COLO668 (cell line): Measurements from ENCODE around the gene ADGRL4.
"Not testable (repeated sequence)": the region's sequence is repeated elsewhere in the genome, so short reads cannot be mapped to it uniquely, and the experiment has no call there.

Experiments
- DNase-seq: peaks from one replicate; lab custom pipeline; 2025; ENCODE audit not compliant: unreplicated experiment; lab: John Stamatoyannopoulos, UW

Gene ADGRL4

GRCh38 chr1:79006564-79006963, at the start of gene ADGRL4:
Gene ADGRL4, minus strand, starts transcription at chr1:79006730. Its CDS starts 76 bp downstream, at chr1:79006654.
- DNase-seq: no peak

GRCh38 chr1:79055856-79056255, 49.3 kb upstream of the ADGRL4 start:
- no peak for DNase-seq

GRCh38 chr1:79052829-79053449, 46.4 kb upstream of the ADGRL4 start:
- DNase-seq: no peak

DNA sequence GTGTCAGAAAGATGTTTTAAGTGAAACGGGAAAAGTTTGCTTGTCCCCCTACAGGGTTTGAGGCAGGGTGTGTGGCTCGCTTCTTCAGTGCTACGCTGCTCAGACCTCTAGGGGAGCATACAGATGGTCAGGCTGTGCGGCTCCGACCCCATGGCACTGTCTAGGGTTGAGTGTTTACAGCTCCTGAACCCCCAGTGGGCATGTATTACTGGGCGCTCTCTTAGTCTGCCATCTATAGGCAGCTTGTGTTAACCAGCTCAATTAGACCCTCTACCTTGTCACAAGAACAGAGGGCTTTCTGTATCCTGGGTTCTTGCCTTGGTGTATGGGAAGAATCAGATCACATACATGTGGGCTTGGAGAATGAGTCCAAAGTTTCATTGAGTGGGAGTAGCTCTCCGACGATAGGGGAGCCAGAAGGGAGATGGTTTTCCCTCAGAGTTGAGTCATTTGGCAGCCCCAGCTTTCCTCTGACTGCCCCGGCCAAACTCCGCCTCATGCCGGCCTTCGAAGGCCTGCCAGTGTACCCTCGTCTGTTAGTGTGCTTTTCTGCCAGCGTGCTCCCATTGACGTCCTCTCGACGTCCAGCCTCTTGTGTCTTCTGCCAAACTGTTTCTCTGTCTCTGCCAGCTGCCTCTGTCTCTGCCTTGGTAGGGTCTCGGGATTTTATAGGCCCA, 38.6 kb upstream of the ADGRL4 start:
- DNase-seq: no peak

DNA sequence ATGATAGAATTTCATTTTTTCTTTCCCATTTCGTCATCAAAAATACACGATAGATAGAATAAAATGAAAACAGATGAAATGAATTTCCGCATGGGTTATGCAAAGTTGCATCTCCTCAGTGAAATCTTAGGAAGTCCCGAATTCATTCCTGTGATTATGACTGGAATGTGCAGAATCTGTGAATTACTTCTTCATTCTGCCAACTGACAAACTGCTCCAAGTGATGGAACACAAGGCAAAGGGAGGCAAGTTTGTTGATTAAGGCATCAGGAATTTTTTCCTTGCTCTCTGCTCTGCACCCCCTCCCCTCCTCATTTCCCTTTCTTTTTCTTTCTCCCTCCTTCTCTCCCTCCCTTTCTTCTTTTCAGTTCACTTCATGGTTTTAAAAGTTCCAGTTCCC, 37.0 kb upstream of the ADGRL4 start:
- DNase-seq: no peak

DNA sequence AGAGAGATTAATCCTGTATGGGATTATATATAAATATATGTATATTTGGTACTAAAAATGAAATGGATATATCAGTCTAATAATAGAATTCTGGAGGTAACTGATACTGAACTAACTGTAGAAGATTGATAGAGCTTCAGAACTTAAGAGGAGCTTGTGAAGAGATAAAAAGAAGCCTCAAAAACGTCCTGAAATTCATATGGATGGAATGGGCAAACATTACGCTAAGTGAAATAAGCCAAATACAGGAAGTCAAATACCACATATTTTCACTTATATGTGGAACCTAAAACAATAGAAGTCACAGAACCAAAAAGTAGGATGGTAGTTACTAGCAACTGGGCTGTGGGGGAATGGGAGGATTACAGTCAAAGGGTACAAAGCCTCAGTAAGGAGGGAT, 36.0 kb upstream of the ADGRL4 start:
- DNase-seq: no peak

- DNase-seq: no peak
Measured at GRCh38 chr1:79042117-79042516, 35.6 kb upstream of the ADGRL4 start.

DNA sequence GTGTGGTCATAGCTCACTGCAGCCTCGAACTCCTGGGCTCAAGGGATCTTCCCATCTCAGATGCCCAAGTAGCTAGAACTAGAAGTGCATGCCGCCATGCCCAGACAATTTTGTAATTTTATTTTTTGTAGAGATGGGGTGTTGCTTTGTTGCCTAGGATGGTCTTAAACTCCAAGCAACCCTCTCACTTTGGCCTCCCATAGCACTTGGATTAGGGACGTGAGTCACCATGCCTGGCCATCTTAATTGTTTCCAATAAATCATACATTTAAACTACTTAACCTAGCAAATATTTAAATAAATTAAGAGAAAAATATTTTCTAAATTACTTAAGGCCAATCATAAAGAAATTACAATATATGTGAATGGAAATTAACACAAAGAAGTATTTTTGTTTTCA, 35.1 kb upstream of the ADGRL4 start:
- DNase-seq: no peak

GRCh38 chr1:79040424-79041082, 34.0 kb upstream of the ADGRL4 start:
- no peak for DNase-seq

GRCh38 chr1:79037085-79037484, 30.6 kb upstream of the ADGRL4 start:
- DNase-seq: no peak

DNA sequence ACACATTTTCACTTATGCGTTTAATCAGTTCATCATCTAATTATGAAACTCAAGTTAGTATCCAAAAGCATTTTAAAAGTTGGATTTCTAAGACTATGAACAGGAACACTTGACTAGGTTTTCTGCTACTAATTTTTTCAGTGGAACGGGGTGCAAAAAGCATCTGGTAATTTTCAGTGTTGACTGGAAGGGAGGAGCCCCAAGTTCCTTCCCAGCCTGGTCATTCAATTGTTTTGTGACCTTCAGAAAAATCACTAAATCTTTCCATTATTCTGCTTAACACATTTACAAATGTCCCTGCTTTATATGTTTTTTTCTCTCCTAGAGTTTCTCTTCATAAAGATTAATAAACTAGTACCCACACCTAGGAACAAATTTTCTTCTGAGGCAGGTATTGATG, 6.0 kb upstream of the ADGRL4 start:
- no peak for DNase-seq

DNA sequence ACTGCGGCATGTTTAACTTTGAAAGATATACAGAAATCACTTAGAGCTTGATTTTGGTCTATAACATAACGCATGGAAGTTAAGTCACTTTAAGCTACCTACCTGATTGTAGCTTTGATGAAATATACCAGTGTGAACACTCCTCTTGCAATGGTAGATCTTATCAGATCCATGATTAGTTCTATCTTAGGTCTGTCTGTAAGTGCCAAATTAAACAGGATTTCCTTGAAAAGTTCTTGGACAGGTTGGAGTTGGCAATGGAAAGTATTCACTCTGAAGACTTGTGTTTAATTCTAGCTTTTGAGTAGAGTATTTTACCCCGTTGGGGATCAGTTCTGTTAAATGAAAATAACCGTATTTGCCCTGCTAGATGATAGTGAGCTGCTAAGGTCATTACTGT, 4.1 kb upstream of the ADGRL4 start:
- no peak for DNase-seq

DNA sequence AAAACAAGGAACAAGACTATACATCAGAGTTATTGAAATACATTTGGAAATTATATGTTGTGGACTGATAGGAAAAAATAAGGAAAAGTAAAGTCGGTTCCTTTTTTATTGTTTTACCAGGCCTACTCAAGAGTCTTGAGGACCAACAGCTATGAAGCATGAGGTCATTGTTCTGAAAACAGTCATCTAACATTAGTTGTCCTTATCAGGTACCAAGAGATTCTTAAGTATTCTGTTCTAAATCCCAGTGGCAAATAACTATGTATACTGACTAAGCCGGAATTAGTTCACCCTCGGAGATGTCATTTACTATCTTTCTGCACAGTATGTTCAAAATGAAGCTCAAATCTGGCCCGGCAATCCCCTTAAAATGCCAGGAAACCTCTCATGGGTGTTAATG, 585 bp downstream of the ADGRL4 start:
- no peak for DNase-seq

- no peak for DNase-seq
Measured at GRCh38 chr1:79004916-79005315, 1.6 kb downstream of the ADGRL4 start.

- no peak for DNase-seq
Measured at GRCh38 chr1:78996791-78997190, 9.7 kb downstream of the ADGRL4 start.

DNA sequence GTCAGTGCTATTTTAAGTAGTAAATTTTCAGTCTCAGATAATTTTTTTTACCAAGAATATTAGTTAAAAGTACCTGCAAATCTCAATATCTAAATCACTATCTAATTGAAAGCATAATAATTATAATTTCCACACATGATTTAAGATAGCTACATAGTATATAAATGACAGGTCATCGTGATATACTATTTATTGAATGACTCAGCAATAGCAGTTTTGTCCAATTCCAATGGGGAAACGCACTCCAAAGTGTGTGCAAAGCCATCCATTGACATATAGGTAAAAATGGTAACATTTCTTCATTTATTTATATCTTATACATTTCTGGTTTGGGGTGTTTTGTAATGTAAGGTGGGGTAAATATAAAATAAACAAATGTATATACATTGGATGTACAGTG, 19.5 kb downstream of the ADGRL4 start:
- DNase-seq: no peak

- no peak for DNase-seq
Measured at GRCh38 chr1:78980511-78980910, 26.0 kb downstream of the ADGRL4 start.

- DNase-seq: no peak
Measured at GRCh38 chr1:78972723-78973122, 33.8 kb downstream of the ADGRL4 start.

- DNase-seq: not testable (repeated sequence)
Measured at GRCh38 chr1:78967091-78967490, 39.4 kb downstream of the ADGRL4 start.

- no peak for DNase-seq
Measured at GRCh38 chr1:78958711-78959110, 47.8 kb downstream of the ADGRL4 start.

- no peak for DNase-seq
Measured at GRCh38 chr1:78950826-78951225, 55.7 kb downstream of the ADGRL4 start.

DNA sequence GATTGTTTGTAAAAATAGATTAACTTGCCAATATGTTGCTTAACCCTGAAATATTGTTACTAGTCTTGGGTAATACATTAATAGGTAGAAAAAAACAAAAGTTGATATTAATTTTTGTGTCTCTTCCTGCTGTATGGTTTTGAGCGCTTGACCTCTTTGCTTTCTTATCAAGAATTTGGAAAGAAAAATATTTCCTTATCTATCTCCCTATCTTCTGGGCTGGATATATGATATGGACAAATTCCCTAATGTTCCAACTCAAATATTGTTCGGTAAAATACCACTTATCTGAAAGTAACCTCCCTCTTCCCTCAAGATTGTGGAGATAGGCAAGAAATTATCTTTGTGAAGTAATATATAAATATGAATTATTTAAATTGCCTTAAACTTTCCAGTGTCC, 57.3 kb downstream of the ADGRL4 start:
- no peak for DNase-seq
